HepG2 (cell line): ENCODE measurements around the gene CPNE8. TPM values are rescaled to one million over a fixed set of nuclear protein-coding genes. Genes with fewer than 3 reads are reported as not detected.

Experiments used
- ATAC-seq: fragments of 200-7000 bp; cut with Tn5 transposase; 3 replicates; pipeline ENCODE4 v1.9.1; 2020; ENCODE audit warnings: mild to moderate bottlenecking, moderate library complexity
- BruUV-seq: library from RNA; stranded (reverse); fragments of 400-500 nt; replicated peaks from 2 replicates; lab custom pipeline; 2021; lab: Mats Ljungman, UMichigan
- CTCF ChIA-PET: fragments of 300-600 bp; formaldehyde crosslinking; extraction: SDS; loops from one replicate; lab custom pipeline; 2021; ENCODE audit warnings: low total read pairs, inconsistent platforms, low intra/inter-chr PET ratio; lab: Yijun Ruan, JAX
- POLR2A ChIA-PET: fragments of 350-600 bp; sonication (Branson Sonifier 250); formaldehyde crosslinking; loops from one replicate; lab custom pipeline; 2020; ENCODE audit warnings: antibody characterized with exemption, inconsistent platforms; lab: Yijun Ruan, JAX
- DNase-seq: peaks from one replicate; pipeline ENCODE4 v3.0.0-alpha.2; 2015; ENCODE audit warnings: low spot score
- FAIRE-seq: peaks from 3 replicates; lab custom pipeline; 2011; peaks lifted over from hg19 to GRCh38; lab: Jason Lieb, UNC
- H2AFZ ChIP-seq: one replicate; pipeline ENCODE4 v1.6.1; 2011; ENCODE audit warnings: low read length, inconsistent platforms
- H3K27ac ChIP-seq: fragments of 300-600 bp; 3 replicates; pipeline ENCODE4 v1.8.0; 2011; ENCODE audit warnings: mixed run types, mild to moderate bottlenecking, mixed read lengths, low read length, inconsistent platforms; ENCODE audit not compliant: insufficient read depth; ENCODE audit errors: extremely low read length
- H3K27me3 ChIP-seq, 2 experiments: fragments of 200-600 bp in 1 of 2; 2 replicates in 1 of 2; 3 replicates in 1 of 2; pipeline versions ENCODE4 v1.6.0 to v1.8.0; 2011; ENCODE audit warnings: low read length in 2 of 2, mild to moderate bottlenecking in 2 of 2, moderate library complexity in 2 of 2, inconsistent platforms in 1 of 2; ENCODE audit not compliant: insufficient read depth in 2 of 2, control insufficient read depth in 1 of 2
- H3K36me3 ChIP-seq, 2 experiments: fragments of 200-600 bp in 1 of 2; replicated peaks in 1 of 2; 2 replicates in 1 of 2; 3 replicates in 1 of 2; pipeline versions ENCODE4 v1.5.1 to v1.8.0; 2011; ENCODE audit warnings: low read length in 2 of 2, inconsistent platforms in 1 of 2; ENCODE audit not compliant: insufficient read depth in 2 of 2, control insufficient read depth in 1 of 2
- H3K4me1 ChIP-seq: 2 replicates; pipeline ENCODE4 v1.5.1; 2012; ENCODE audit warnings: low read length, inconsistent platforms; ENCODE audit not compliant: insufficient read depth
- H3K4me2 ChIP-seq: 2 replicates; pipeline ENCODE4 v1.6.0; 2011; ENCODE audit warnings: low read depth, low read length, inconsistent platforms
- H3K4me3 ChIP-seq, 3 experiments: fragments of 200-600 bp in 1 of 3; sonication (generic), shearing (Covaris generic) in 1 of 3; replicated peaks in 1 of 3; 2 replicates each; pipeline ENCODE4 v1.5.1; 2011 to 2016; ENCODE audit warnings: low read length in 3 of 3, inconsistent platforms in 2 of 3, low read depth in 2 of 3, mild to moderate bottlenecking in 2 of 3, control low read depth in 1 of 3, mixed read lengths in 1 of 3; ENCODE audit not compliant: insufficient read depth in 1 of 3
- H3K79me2 ChIP-seq: one replicate; pipeline ENCODE4 v1.6.1; 2011; ENCODE audit warnings: low read length, inconsistent platforms; ENCODE audit not compliant: insufficient read depth
- H3K9ac ChIP-seq: 2 replicates; pipeline ENCODE4 v1.6.0; 2011; ENCODE audit warnings: mild to moderate bottlenecking, low read depth, low read length, inconsistent platforms; ENCODE audit not compliant: insufficient read depth
- H3K9me3 ChIP-seq: 2 replicates; pipeline ENCODE4 v1.5.1; 2012; ENCODE audit warnings: mild to moderate bottlenecking, low read length
- H4K20me1 ChIP-seq: 2 replicates; pipeline ENCODE4 v1.6.0; 2011; ENCODE audit warnings: inconsistent platforms, mild to moderate bottlenecking, low read length, moderate library complexity; ENCODE audit not compliant: insufficient read depth
- CBX2 ChIP-seq, 2 experiments: fragments of 200-600 bp in 1 of 2; sonication (generic); formaldehyde crosslinking in 1 of 2; IDR thresholded peaks; 2 replicates each; pipeline versions ENCODE4 v1.7.0 to v1.8.1; 2018 to 2022; ENCODE audit warnings: low read depth in 2 of 2, low read length in 1 of 2, mild to moderate bottlenecking in 1 of 2, missing genetic modification reagents in 1 of 2
- CREBL2 ChIP-seq: sonication (generic); formaldehyde crosslinking; IDR thresholded peaks from 2 replicates; pipeline ENCODE4 v1.8.1; 2023; ENCODE audit warnings: missing genetic modification reagents, mild to moderate bottlenecking, borderline replicate concordance
- EP300 ChIP-seq, 3 experiments: sonication (generic) in 1 of 3; formaldehyde crosslinking in 1 of 3; IDR thresholded peaks; 2 replicates each; pipeline versions ENCODE4 v1.5.1 to v1.6.1; 2011 to 2020; ENCODE audit warnings: low read depth in 2 of 3, low read length in 2 of 3, borderline replicate concordance in 1 of 3, improper control_type of control experiment in 1 of 3, mild to moderate bottlenecking in 1 of 3, missing genetic modification reagents in 1 of 3, moderate library complexity in 1 of 3
- FOXM1 ChIP-seq: sonication (generic); formaldehyde crosslinking; IDR thresholded peaks from 2 replicates; pipeline ENCODE4 v1.5.0; 2020; ENCODE audit warnings: missing genetic modification reagents
- HES4 ChIP-seq: sonication (generic); formaldehyde crosslinking; IDR thresholded peaks from 2 replicates; pipeline ENCODE4 v1.9.0; 2021; ENCODE audit warnings: mild to moderate bottlenecking, missing genetic modification reagents, borderline replicate concordance
- MED8 ChIP-seq: sonication (generic); formaldehyde crosslinking; IDR thresholded peaks from 2 replicates; pipeline ENCODE4 v1.8.1; 2023; ENCODE audit warnings: mild to moderate bottlenecking, missing genetic modification reagents; ENCODE audit not compliant: insufficient replicate concordance
- MTERF4 ChIP-seq: sonication (generic); formaldehyde crosslinking; IDR thresholded peaks from 2 replicates; pipeline ENCODE4 v1.8.0; 2023; ENCODE audit warnings: mild to moderate bottlenecking, missing genetic modification reagents
- MYNN ChIP-seq: sonication (generic); formaldehyde crosslinking; IDR thresholded peaks from 2 replicates; pipeline ENCODE4 v1.4.0; 2020; ENCODE audit warnings: mild to moderate bottlenecking, low read depth, missing genetic modification reagents
- NFKBIZ ChIP-seq: IDR thresholded peaks from 2 replicates; pipeline ENCODE4 v1.6.1; 2018; ENCODE audit warnings: missing genetic modification reagents, missing compliant biosample characterization
- RCOR2 ChIP-seq: IDR thresholded peaks from 2 replicates; pipeline ENCODE4 v1.6.1; 2016; ENCODE audit warnings: missing biosample characterization, missing genetic modification reagents
- TBL1XR1 ChIP-seq: fragments of 150-350 bp; IDR thresholded peaks from 2 replicates; pipeline ENCODE4 v1.6.1; 2014; ENCODE audit warnings: borderline replicate concordance, low read length; ENCODE audit not compliant: partially characterized antibody
- ZNF367 ChIP-seq: sonication (generic); formaldehyde crosslinking; IDR thresholded peaks from 2 replicates; pipeline ENCODE4 v1.4.0; 2020; ENCODE audit warnings: missing genetic modification reagents, borderline replicate concordance
- ZNF703 ChIP-seq: sonication (generic); formaldehyde crosslinking; IDR thresholded peaks from 2 replicates; pipeline ENCODE4 v1.5.1; 2020; ENCODE audit warnings: missing genetic modification reagents, mild to moderate bottlenecking, moderate library complexity, borderline replicate concordance
- in situ Hi-C: cut with HindIII; loops from 2 replicates; pipeline ENCODE4 v1.10.0; 2017; ENCODE audit warnings: low pct_unique_long_range_greater_than_20kb; ENCODE audit not compliant: extremely low pct_ligation_motif_present
- intact Hi-C: fragments of 100-400 bp; cut with micrococcal nuclease; formaldehyde crosslinking; loops from one replicate; pipeline ENCODE4 v1.10.0; 2022; ENCODE audit not compliant: unreplicated experiment
- polyA plus RNA-seq, 8 experiments: library from polyadenylated mRNA; depleted of rRNA in 3 of 8; stranded (reverse) in 7 of 8; unstranded in 1 of 8; fragments of >200 nt; fragmentation: Illumina TruSeq in 4 of 8; extraction: Trizol in 4 of 8; gene quantifications; 2 replicates each; pipeline versions ENCODE4 v1.2.1 to v1.2.3, GENCODE V29; 2011 to 2016; ENCODE audit warnings: low read depth in 4 of 8, missing spikeins in 1 of 8, mixed read lengths in 1 of 8; ENCODE audit not compliant: insufficient read depth in 1 of 8
- total RNA-seq, 5 experiments: library from RNA; depleted of rRNA; stranded (reverse); fragments of >200 nt; fragmentation: Illumina TruSeq; extraction: Trizol; gene quantifications; 2 replicates each; pipeline ENCODE4 v1.2.3, GENCODE V29; 2016; ENCODE audit warnings: low read depth in 1 of 5
- TF ChIP-seq, protein P1 (sequence below): sonication (generic); formaldehyde crosslinking; IDR thresholded peaks from 2 replicates; pipeline ENCODE4 v1.4.0; 2020; ENCODE audit warnings: missing genetic modification reagents
- TF ChIP-seq, protein P2 (sequence below): sonication (generic); formaldehyde crosslinking; IDR thresholded peaks from 2 replicates; pipeline ENCODE4 v1.5.0; 2020; ENCODE audit warnings: mild to moderate bottlenecking, missing genetic modification reagents

The CPNE8 gene
- total and polyA plus RNA-seq, 2 of the 13 experiments (the other 11 are each of a cell fraction or from before 2014, with no cell fraction given) = 2.4 to 2.7 TPM

- TF ChIP-seq EP300 (IDR thresholded peaks at IDR 0.05; ENCODE audit: low read depth in 2 of 2, low read length in 2 of 2) = no peak
- TF ChIP-seq EP300 (CRISPR knock-in tag; IDR thresholded peaks at IDR 0.05; ENCODE audit: borderline replicate concordance) = no peak
- TF ChIP-seq, all 625 proteins: peak for 0
Measured at GRCh38 chr12:38783304-38783703, 122.1 kb downstream of the CPNE8 start (continued).

GRCh38 chr12:38782359-38782758 is 123.0 kb downstream of the CPNE8 start:
- Histone ChIP-seq H4K20me1 (no peaks in the 10 kb centered on the region), H3K36me3 (no peaks in the 10 kb centered on the region), H3K4me1 (no peaks in the 10 kb centered on the region), H3K4me3 (no peak overlapping the region), H3K79me2 (no peaks in the 10 kb centered on the region), H3K9ac (no peak overlapping the region), H3K4me2 (no peak overlapping the region), H3K9me3 (peaks cover 7% of the 10 kb centered on the region; the same call in 1 of the 2 replicates), H3K27ac (no peak overlapping the region), H2AFZ (no peak overlapping the region), H3K27me3 (no peaks in the 10 kb centered on the region)
- no TSS peak for BruUV-seq
- CTCF ChIA-PET = no interaction called here
- intact Hi-C loops (no loop called here), in situ Hi-C loops (no loop called here)
- ATAC-seq = no peak
- POLR2A ChIA-PET = no interaction called here
- FAIRE-seq = no peak
- DNase-seq = no peak
- TF ChIP-seq MTERF4 (CRISPR knock-in tag) (no peak), CBX2 (IDR thresholded peaks at IDR 0.05; ENCODE audit: low read depth, low read length) (no peak), CBX2 (CRISPR knock-in tag; IDR thresholded peaks at IDR 0.05; ENCODE audit: low read depth) (no peak), NFKBIZ (CRISPR knock-in tag) (no peak), HES4 (CRISPR knock-in tag) (no peak), TBL1XR1 (no peak), RCOR2 (CRISPR knock-in tag) (no peak), MYNN (CRISPR knock-in tag) (no peak), ZNF703 (CRISPR knock-in tag) (no peak), ZNF367 (CRISPR knock-in tag) (no peak), FOXM1 (no peak), MED8 (CRISPR knock-in tag) (no peak), CREBL2 (CRISPR knock-in tag) (no peak)
- TF ChIP-seq, protein P1, sequence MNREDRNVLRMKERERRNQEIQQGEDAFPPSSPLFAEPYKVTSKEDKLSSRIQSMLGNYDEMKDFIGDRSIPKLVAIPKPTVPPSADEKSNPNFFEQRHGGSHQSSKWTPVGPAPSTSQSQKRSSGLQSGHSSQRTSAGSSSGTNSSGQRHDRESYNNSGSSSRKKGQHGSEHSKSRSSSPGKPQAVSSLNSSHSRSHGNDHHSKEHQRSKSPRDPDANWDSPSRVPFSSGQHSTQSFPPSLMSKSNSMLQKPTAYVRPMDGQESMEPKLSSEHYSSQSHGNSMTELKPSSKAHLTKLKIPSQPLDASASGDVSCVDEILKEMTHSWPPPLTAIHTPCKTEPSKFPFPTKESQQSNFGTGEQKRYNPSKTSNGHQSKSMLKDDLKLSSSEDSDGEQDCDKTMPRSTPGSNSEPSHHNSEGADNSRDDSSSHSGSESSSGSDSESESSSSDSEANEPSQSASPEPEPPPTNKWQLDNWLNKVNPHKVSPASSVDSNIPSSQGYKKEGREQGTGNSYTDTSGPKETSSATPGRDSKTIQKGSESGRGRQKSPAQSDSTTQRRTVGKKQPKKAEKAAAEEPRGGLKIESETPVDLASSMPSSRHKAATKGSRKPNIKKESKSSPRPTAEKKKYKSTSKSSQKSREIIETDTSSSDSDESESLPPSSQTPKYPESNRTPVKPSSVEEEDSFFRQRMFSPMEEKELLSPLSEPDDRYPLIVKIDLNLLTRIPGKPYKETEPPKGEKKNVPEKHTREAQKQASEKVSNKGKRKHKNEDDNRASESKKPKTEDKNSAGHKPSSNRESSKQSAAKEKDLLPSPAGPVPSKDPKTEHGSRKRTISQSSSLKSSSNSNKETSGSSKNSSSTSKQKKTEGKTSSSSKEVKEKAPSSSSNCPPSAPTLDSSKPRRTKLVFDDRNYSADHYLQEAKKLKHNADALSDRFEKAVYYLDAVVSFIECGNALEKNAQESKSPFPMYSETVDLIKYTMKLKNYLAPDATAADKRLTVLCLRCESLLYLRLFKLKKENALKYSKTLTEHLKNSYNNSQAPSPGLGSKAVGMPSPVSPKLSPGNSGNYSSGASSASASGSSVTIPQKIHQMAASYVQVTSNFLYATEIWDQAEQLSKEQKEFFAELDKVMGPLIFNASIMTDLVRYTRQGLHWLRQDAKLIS (CRISPR knock-in tag) = no peak
- TF ChIP-seq, protein P2, sequence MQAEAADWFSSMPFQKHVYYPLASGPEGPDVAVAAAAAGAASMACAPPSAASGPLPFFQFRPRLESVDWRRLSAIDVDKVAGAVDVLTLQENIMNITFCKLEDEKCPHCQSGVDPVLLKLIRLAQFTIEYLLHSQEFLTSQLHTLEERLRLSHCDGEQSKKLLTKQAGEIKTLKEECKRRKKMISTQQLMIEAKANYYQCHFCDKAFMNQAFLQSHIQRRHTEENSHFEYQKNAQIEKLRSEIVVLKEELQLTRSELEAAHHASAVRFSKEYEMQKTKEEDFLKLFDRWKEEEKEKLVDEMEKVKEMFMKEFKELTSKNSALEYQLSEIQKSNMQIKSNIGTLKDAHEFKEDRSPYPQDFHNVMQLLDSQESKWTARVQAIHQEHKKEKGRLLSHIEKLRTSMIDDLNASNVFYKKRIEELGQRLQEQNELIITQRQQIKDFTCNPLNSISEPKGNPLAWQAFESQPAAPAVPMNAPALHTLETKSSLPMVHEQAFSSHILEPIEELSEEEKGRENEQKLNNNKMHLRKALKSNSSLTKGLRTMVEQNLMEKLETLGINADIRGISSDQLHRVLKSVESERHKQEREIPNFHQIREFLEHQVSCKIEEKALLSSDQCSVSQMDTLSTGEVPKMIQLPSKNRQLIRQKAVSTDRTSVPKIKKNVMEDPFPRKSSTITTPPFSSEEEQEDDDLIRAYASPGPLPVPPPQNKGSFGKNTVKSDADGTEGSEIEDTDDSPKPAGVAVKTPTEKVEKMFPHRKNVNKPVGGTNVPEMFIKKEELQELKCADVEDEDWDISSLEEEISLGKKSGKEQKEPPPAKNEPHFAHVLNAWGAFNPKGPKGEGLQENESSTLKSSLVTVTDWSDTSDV (CRISPR knock-in tag) = no peak
